ENCODE measurements around the gene SLC35D1.
A peak's percentile ranks its signal among the peaks of the same experiment; 100 is the strongest.

The SLC35D1 gene

GRCh38 chr1:67044631-67045270, 9.2 kb downstream of the SLC35D1 start:
- DNase-seq (ENCODE audit: low read depth): no peak

- no peak for DNase-seq (ENCODE audit: low read depth)
Observed at GRCh38 chr1:67043366-67043765, 10.6 kb downstream of the SLC35D1 start.

- no peak for DNase-seq (ENCODE audit: low read depth)
Observed at GRCh38 chr1:67041841-67042503, 12.0 kb downstream of the SLC35D1 start.

GRCh38 chr1:67040405-67040804, 13.5 kb downstream of the SLC35D1 start:
- DNase-seq (ENCODE audit: low read depth): no peak

- no peak for DNase-seq (ENCODE audit: low read depth)
Observed at GRCh38 chr1:67031859-67032247, 22.1 kb downstream of the SLC35D1 start.

GRCh38 chr1:67031121-67031858, 22.7 kb downstream of the SLC35D1 start:
- DNase-seq (ENCODE audit: low read depth): no peak

GRCh38 chr1:67029472-67029871, 24.5 kb downstream of the SLC35D1 start:
- DNase-seq (ENCODE audit: low read depth): no peak

- DNase-seq (ENCODE audit: low read depth): no peak
Observed at GRCh38 chr1:67020765-67021164, 33.2 kb downstream of the SLC35D1 start.

GRCh38 chr1:67020304-67020703, 33.6 kb downstream of the SLC35D1 start:
- no peak for DNase-seq (ENCODE audit: low read depth)

GRCh38 chr1:67019600-67020136, 34.3 kb downstream of the SLC35D1 start:
- DNase-seq (ENCODE audit: low read depth): no peak

- DNase-seq (ENCODE audit: low read depth): no peak
Observed at GRCh38 chr1:67019121-67019520, 34.8 kb downstream of the SLC35D1 start.

GRCh38 chr1:67018574-67018973, 35.4 kb downstream of the SLC35D1 start:
- no peak for DNase-seq (ENCODE audit: low read depth)

- no peak for DNase-seq (ENCODE audit: low read depth)
Observed at GRCh38 chr1:67013573-67013972, 40.4 kb downstream of the SLC35D1 start.

- DNase-seq (ENCODE audit: low read depth): no peak
Observed at GRCh38 chr1:67009792-67010191, 44.2 kb downstream of the SLC35D1 start.

- no peak for DNase-seq (ENCODE audit: low read depth)
Observed at GRCh38 chr1:67005068-67005467, 48.9 kb downstream of the SLC35D1 start.

GRCh38 chr1:67004176-67004575, 49.8 kb downstream of the SLC35D1 start:
- no peak for DNase-seq (ENCODE audit: low read depth)

GRCh38 chr1:67001682-67002425, 52.1 kb downstream of the SLC35D1 start:
- DNase-seq (ENCODE audit: low read depth): no peak

- no peak for DNase-seq (ENCODE audit: low read depth)
Observed at GRCh38 chr1:66999640-67000400, 54.1 kb downstream of the SLC35D1 start.

GRCh38 chr1:66998972-66999371, 55.0 kb downstream of the SLC35D1 start:
- DNase-seq (ENCODE audit: low read depth): no peak

- DNase-seq (ENCODE audit: low read depth): peak; percentile 13
Observed at GRCh38 chr1:66996018-66996682, 57.8 kb downstream of the SLC35D1 start.

GRCh38 chr1:66993076-66993475, 60.9 kb downstream of the SLC35D1 start:
- DNase-seq (ENCODE audit: low read depth): no peak

Measured in activated T-helper 9 cell treated with anti-CD3 and anti-CD28 coated beads, Interleukin-2, amount 50 U/mL, for 16 hours (primary cell).